Stimulated activated CD4-positive, alpha-beta T cell treated with anti-CD3 and anti-CD28 coated beads, TNF-alpha, amount 100 ng/mL, for 48 hours (primary cell): ENCODE measurements around the gene DMXL2.

Experiments used
- DNase-seq, 3 donors: peaks; one replicate each; pipeline ENCODE4 v3.0.0-alpha.2; 2020; ENCODE audit warnings: low read depth in 3 of 3

The DMXL2 gene

GRCh38 chr15:51405693-51406523, 216.7 kb downstream of the DMXL2 start:
- no peak for DNase-seq

GRCh38 chr15:51403946-51404695, 218.4 kb downstream of the DMXL2 start:
- no peak for DNase-seq

GRCh38 chr15:51403072-51403878, 219.3 kb downstream of the DMXL2 start:
- no peak for DNase-seq

GRCh38 chr15:51401872-51402517, 220.6 kb downstream of the DMXL2 start:
- DNase-seq = no peak

- no peak for DNase-seq
Observed at GRCh38 chr15:51401051-51401780, 221.4 kb downstream of the DMXL2 start.

- no peak for DNase-seq
Observed at GRCh38 chr15:51398626-51399025, 223.9 kb downstream of the DMXL2 start.
